ENCODE measurements around the gene LYRM4. TPM values are rescaled to one million over a fixed set of nuclear protein-coding genes. Genes with fewer than 3 reads are reported as not detected.

LYRM4 gene
- total and polyA plus RNA-seq, 8 donors: 8.7 to 14.9 (median 12.6) TPM

- H3K27me3 ChIP-seq: no peaks in the 10 kb centered on the region
- H3K27ac ChIP-seq: no peak overlapping the region
- H3K4me1 ChIP-seq: no peaks in the 10 kb centered on the region
- intact Hi-C loops (cut with DNase I): no loop called here
- TF ChIP-seq, protein P1, sequence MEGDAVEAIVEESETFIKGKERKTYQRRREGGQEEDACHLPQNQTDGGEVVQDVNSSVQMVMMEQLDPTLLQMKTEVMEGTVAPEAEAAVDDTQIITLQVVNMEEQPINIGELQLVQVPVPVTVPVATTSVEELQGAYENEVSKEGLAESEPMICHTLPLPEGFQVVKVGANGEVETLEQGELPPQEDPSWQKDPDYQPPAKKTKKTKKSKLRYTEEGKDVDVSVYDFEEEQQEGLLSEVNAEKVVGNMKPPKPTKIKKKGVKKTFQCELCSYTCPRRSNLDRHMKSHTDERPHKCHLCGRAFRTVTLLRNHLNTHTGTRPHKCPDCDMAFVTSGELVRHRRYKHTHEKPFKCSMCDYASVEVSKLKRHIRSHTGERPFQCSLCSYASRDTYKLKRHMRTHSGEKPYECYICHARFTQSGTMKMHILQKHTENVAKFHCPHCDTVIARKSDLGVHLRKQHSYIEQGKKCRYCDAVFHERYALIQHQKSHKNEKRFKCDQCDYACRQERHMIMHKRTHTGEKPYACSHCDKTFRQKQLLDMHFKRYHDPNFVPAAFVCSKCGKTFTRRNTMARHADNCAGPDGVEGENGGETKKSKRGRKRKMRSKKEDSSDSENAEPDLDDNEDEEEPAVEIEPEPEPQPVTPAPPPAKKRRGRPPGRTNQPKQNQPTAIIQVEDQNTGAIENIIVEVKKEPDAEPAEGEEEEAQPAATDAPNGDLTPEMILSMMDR (IDR thresholded peaks at IDR 0.05): no peak
- no peak for FAIRE-seq
- no peaks in the 10 kb centered on the region for H3K9me3 ChIP-seq
- H3K36me3 ChIP-seq: no peaks in the 10 kb centered on the region
- no peak overlapping the region for H3K4me3 ChIP-seq
- no peak for DNase-seq
- ATAC-seq: no peak
- WGBS, 2 donors: 86 to 89% methylated on average over 8 of the region's 8 CpGs
Measured at GRCh38 chr6:5103250-5103649, 157.5 kb downstream of the LYRM4 start.

GRCh38 chr6:5102267-5102970 is 158.3 kb downstream of the LYRM4 start:
- Histone ChIP-seq H3K27me3 (no peaks in the 10 kb centered on the region), H3K9me3 (no peaks in the 10 kb centered on the region), H3K4me1 (no peaks in the 10 kb centered on the region), H3K27ac (no peak overlapping the region), H3K36me3 (no peaks in the 10 kb centered on the region), H3K4me3 (no peak overlapping the region)
- DNase-seq (no peak), FAIRE-seq (no peak), ATAC-seq (no peak)
- intact Hi-C loops (cut with DNase I): no loop called here
- TF ChIP-seq, protein P1 (IDR thresholded peaks at IDR 0.05): no peak
- 84 to 89% methylated on average over 8 of the region's 8 CpGs for WGBS, 2 donors

DNA sequence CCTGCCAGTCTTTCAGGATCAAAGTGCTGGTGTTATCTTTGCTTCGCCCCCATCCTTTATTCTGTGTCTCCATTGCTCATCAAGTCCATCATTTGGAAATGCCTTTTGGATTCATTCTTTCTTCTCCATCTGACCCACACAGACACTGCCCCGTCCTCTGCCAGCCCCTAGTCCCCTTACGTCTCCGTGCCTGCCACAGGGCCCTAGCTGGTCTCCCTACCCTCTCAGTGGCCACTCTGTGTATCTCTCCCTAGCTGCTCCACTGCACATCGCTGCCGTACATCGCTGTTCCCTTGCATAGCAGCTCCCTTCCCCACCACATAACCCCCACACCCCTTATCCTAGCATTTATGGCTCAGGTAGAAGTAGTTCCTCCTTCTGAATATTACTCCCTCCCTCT is 159.9 kb downstream of the LYRM4 start:
- intact Hi-C loops (cut with DNase I): no loop called here
- DNase-seq: no peak
- ATAC-seq: no peak

DNA sequence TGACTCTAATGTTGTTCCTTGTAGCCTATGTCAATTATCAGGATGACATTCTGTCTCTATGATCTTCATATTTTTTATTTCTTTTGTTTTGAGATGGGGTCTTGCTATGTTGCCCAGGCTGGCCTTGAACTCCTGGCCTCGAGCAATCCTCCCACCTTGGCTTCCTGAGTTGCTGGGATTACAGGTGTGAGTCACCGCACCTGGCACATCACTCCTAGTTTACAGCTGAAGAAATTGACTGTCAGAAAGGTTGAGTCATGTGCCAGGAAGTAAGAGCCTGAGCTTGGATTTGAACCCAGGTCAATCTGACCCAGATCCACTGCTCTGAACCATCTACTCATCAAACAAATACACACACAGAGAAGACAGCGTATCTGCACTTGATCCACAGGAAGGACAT is 161.2 kb downstream of the LYRM4 start:
- no peak overlapping the region for H3K4me3 ChIP-seq
- TF ChIP-seq, protein P1 (IDR thresholded peaks at IDR 0.05): no peak
- FAIRE-seq: no peak
- no peaks in the 10 kb centered on the region for H3K36me3 ChIP-seq
- intact Hi-C loops (cut with DNase I): no loop called here
- no peaks in the 10 kb centered on the region for H3K27me3 ChIP-seq
- no peaks in the 10 kb centered on the region for H3K9me3 ChIP-seq
- no peak overlapping the region for H3K27ac ChIP-seq
- H3K4me1 ChIP-seq: no peaks in the 10 kb centered on the region
- ATAC-seq: no peak
- no peak for DNase-seq
- 82 to 93% methylated on average over 3 of the region's 3 CpGs for WGBS, 2 donors

More for the DNA sequence above, 159.9 kb downstream of the LYRM4 start:
- TF ChIP-seq, protein P1 (IDR thresholded peaks at IDR 0.05): no peak
- Histone ChIP-seq H3K27me3 (no peaks in the 10 kb centered on the region), H3K27ac (no peak overlapping the region), H3K36me3 (no peaks in the 10 kb centered on the region), H3K9me3 (no peaks in the 10 kb centered on the region), H3K4me3 (no peak overlapping the region), H3K4me1 (no peaks in the 10 kb centered on the region)
- FAIRE-seq: no peak
- 88 to 97% methylated on average over 7 of the region's 7 CpGs for WGBS, 2 donors

DNA sequence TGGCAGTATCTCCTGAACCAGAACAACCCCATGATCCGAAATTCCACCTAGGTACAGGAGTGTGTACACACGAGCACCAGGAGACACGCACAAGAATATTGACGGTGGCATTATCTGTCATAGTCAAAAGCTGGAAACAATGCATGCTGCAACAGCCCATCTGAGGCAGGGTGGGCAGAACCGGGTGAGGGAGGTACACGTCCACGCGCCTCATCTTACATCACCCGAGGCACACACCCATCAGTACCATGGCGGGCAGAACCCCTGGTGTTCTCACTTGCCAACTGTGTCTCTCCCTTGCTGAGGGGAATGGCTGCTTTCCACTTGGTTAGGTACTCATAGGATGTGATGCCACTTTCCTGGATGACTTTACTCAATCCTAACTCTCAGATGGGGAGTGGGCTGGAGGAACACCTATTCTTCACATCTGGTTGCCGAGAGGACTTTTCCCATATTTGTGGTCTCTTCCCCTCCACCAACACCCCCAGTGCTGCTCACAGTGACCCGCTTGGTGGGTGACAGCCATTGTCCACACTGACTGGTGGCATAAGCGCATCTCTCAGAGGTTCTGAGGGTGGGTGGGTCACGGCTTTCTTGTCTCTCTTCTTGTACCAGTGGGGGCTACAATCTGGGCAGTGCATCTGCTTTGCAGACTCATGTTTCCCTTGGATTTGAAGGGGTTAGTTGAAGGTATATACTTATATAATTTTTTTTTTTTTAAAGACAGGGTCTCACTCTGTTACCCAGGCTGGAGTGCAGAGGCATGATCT is 162.1 kb downstream of the LYRM4 start:
- no peak for DNase-seq
- Histone ChIP-seq H3K27me3 (no peaks in the 10 kb centered on the region), H3K9me3 (no peaks in the 10 kb centered on the region), H3K4me1 (no peaks in the 10 kb centered on the region), H3K4me3 (no peak overlapping the region), H3K27ac (no peak overlapping the region), H3K36me3 (no peaks in the 10 kb centered on the region)
- WGBS, 2 donors: 77 to 81% methylated on average over 14 of the region's 14 CpGs
- ATAC-seq: no peak
- no peak for FAIRE-seq
- TF ChIP-seq, protein P1 (IDR thresholded peaks at IDR 0.05): no peak
- intact Hi-C loops (cut with DNase I): no loop called here
